CD4-positive, alpha-beta memory T cell (primary cell): ENCODE data around the gene SAMD4B. TPM values are rescaled to one million over a fixed set of nuclear protein-coding genes. Genes with fewer than 3 reads are reported as not detected.
A peak's percentile ranks its signal among the peaks of the same experiment; 100 is the strongest.

ENCODE experiments used
- CTCF ChIA-PET: fragments of 350-600 bp; sonication (Branson Sonifier 250); formaldehyde crosslinking; loops from one replicate; lab custom pipeline; 2021; ENCODE audit warnings: inconsistent platforms; ENCODE audit not compliant: partially characterized antibody; lab: Charles Lee
- POLR2A ChIA-PET: fragments of 350-600 bp; sonication (Branson Sonifier 250); formaldehyde crosslinking; loops from one replicate; lab custom pipeline; 2021; ENCODE audit not compliant: partially characterized antibody; lab: Charles Lee
- DNase-seq, 5 donors: peaks; one replicate each; pipeline versions ENCODE4 v3.0.0 to v3.0.0-alpha.2; 2020 to 2022; ENCODE audit warnings: mixed read lengths in 1 of 5
- H3K27ac ChIP-seq: one replicate; pipeline ENCODE4 v1.7.0; 2013; ENCODE audit warnings: low read depth, low read length
- H3K27me3 ChIP-seq: 2 replicates; pipeline ENCODE4 v1.7.0; 2013; ENCODE audit warnings: mild to moderate bottlenecking, low read length, moderate library complexity; ENCODE audit not compliant: insufficient read depth
- H3K36me3 ChIP-seq: 2 replicates; pipeline ENCODE4 v1.7.0; 2013; ENCODE audit warnings: mild to moderate bottlenecking, low read length, moderate library complexity; ENCODE audit not compliant: insufficient read depth
- H3K4me1 ChIP-seq: 2 replicates; pipeline ENCODE4 v1.7.0; 2013; ENCODE audit warnings: mild to moderate bottlenecking, low read length, moderate library complexity; ENCODE audit not compliant: insufficient read depth
- H3K4me3 ChIP-seq, 2 donors: one replicate each; pipeline ENCODE4 v1.7.0; 2013; ENCODE audit warnings: low read length in 2 of 2, mild to moderate bottlenecking in 1 of 2
- H3K9me3 ChIP-seq, 2 donors: one replicate each; pipeline ENCODE4 v1.7.0; 2013; ENCODE audit warnings: low read length in 2 of 2, control low read depth in 1 of 2; ENCODE audit not compliant: control insufficient read depth in 1 of 2
- H3K27ac Mint-ChIP-seq, 7 donors: one replicate each; pipeline ENCODE4 v1.8.0; 2020 to 2021; ENCODE audit warnings: mixed read lengths in 7 of 7, mild to moderate bottlenecking in 6 of 7, inconsistent platforms in 3 of 7, moderate library complexity in 3 of 7
- H3K27me3 Mint-ChIP-seq, 2 donors: one replicate each; pipeline ENCODE4 v1.8.0; 2020 to 2021; ENCODE audit warnings: mixed read lengths in 2 of 2
- H3K36me3 Mint-ChIP-seq, 2 donors: one replicate each; pipeline ENCODE4 v1.8.0; 2020 to 2021; ENCODE audit warnings: mixed read lengths in 2 of 2, inconsistent platforms in 1 of 2, mild to moderate bottlenecking in 1 of 2
- H3K4me1 Mint-ChIP-seq, 4 donors: one replicate each; pipeline ENCODE4 v1.8.0; 2020 to 2021; ENCODE audit warnings: mixed read lengths in 4 of 4, mild to moderate bottlenecking in 1 of 4
- H3K4me3 Mint-ChIP-seq, 8 donors: one replicate each; pipeline ENCODE4 v1.8.0; 2020 to 2021; ENCODE audit warnings: mixed read lengths in 8 of 8, mild to moderate bottlenecking in 7 of 8, moderate library complexity in 6 of 8, inconsistent platforms in 3 of 8
- H3K9me3 Mint-ChIP-seq, 8 donors: one replicate each; pipeline ENCODE4 v1.8.0; 2020 to 2021; ENCODE audit warnings: mixed read lengths in 8 of 8, mild to moderate bottlenecking in 5 of 8, inconsistent platforms in 3 of 8, moderate library complexity in 1 of 8
- intact Hi-C: fragments of 100-400 bp; cut with micrococcal nuclease; formaldehyde crosslinking; loops from one replicate; pipeline ENCODE4 v1.15.1; 2023
- polyA plus RNA-seq, 2 donors: library from polyadenylated mRNA; unstranded; fragments of 300-500 nt; fragmentation: Illumina TruSeq; gene quantifications; one replicate each; pipeline ENCODE4 v1.2.3, GENCODE V29; 2021
- total RNA-seq, 2 experiments: library from RNA; stranded (reverse); gene quantifications; one replicate each; pipeline ENCODE4 v1.2.3, GENCODE V29; 2021

The SAMD4B gene
- total and polyA plus RNA-seq, 4 experiments from 2014 or later, result 7.3 to 79.6 (median 42.6) TPM

GRCh38 chr19:39416152-39417120 lies 74.2 kb downstream of the SAMD4B start:
- Mint-ChIP-seq H3K9me3 (peaks cover 0 to 6% (median 0%) of the 10 kb centered on the region in 8 donors), H3K36me3 (peaks cover 0 to 30% of the 10 kb centered on the region in 2 donors), H3K27ac (peak overlapping the region in 4 of 7 donors; percentile 32 to 100 (median 52)), H3K4me1 (peaks cover 11 to 23% (median 14%) of the 10 kb centered on the region in 4 donors), H3K4me3 (peak overlapping the region in 1 of 8 donors; percentile 9), H3K27me3 (peaks cover 0 to 7% of the 10 kb centered on the region in 2 donors)
- Histone ChIP-seq H3K9me3 (no peaks in the 10 kb centered on the region), H3K36me3 (peaks cover 4% of the 10 kb centered on the region), H3K27ac (no peak overlapping the region), H3K4me1 (peaks cover 12% of the 10 kb centered on the region), H3K4me3 (no peak overlapping the region), H3K27me3 (no peaks in the 10 kb centered on the region)
- intact Hi-C loops, result no loop called here
- DNase-seq, result peak in 1 of 5 donors; percentile 57
- POLR2A ChIA-PET, result interaction anchor here (0.6 to 7.1 kb wide), 8 partner anchors 12 to 69 kb away, joined by 3 to 46 read pairs (median 4); partner anchors contain the start of genes MED29, PAF1 and RPS16
- CTCF ChIA-PET, result no interaction called here

GRCh38 chr19:39417463-39418181 lies 75.4 kb downstream of the SAMD4B start:
- Mint-ChIP-seq H3K27me3 (no peaks in the 10 kb centered on the region), H3K27ac (peak overlapping the region in 2 of 7 donors; percentile 9 to 100), H3K36me3 (peaks cover 2 to 23% of the 10 kb centered on the region in 2 donors), H3K9me3 (no peaks in the 10 kb centered on the region), H3K4me1 (peaks cover 3 to 12% (median 9%) of the 10 kb centered on the region in 4 donors), H3K4me3 (peak overlapping the region in 1 of 8 donors; percentile 26)
- intact Hi-C loops, result no loop called here
- Histone ChIP-seq H3K9me3 (no peaks in the 10 kb centered on the region), H3K27me3 (no peaks in the 10 kb centered on the region), H3K4me3 (no peak overlapping the region), H3K4me1 (peaks cover 8% of the 10 kb centered on the region), H3K27ac (no peak overlapping the region), H3K36me3 (peaks cover 7% of the 10 kb centered on the region)
- CTCF ChIA-PET, result interaction anchor here (1.7 kb wide), 1 partner anchor 18 kb away, joined by 5 read pairs; the partner anchor contains the start of gene RPS16
- POLR2A ChIA-PET, result interaction anchor here (1.0 to 7.1 kb wide), 5 partner anchors 10 to 27 kb away, joined by 3 to 46 read pairs (median 4); partner anchors contain the start of genes MED29, PAF1 and RPS16
- DNase-seq, result no peak

- Histone ChIP-seq H3K9me3 (no peaks in the 10 kb centered on the region), H3K4me1 (peaks cover 3% of the 10 kb centered on the region), H3K36me3 (peaks cover 18% of the 10 kb centered on the region), H3K27ac (no peak overlapping the region), H3K4me3 (no peak overlapping the region), H3K27me3 (no peaks in the 10 kb centered on the region)
- Mint-ChIP-seq H3K9me3 (no peaks in the 10 kb centered on the region), H3K27ac (peak overlapping the region in 3 of 7 donors; percentile 48 to 74 (median 64)), H3K4me3 (no peak overlapping the region), H3K4me1 (peaks cover 0 to 8% (median 5%) of the 10 kb centered on the region in 4 donors), H3K36me3 (peaks cover 10 to 23% of the 10 kb centered on the region in 2 donors), H3K27me3 (no peaks in the 10 kb centered on the region)
- CTCF ChIA-PET, result interaction anchor here (1.7 kb wide), 1 partner anchor 17 kb away, joined by 5 read pairs; the partner anchor contains the start of gene RPS16
- POLR2A ChIA-PET, result interaction anchor here (1.0 to 7.1 kb wide), 2 partner anchors 13 to 16 kb away, joined by 3 to 46 read pairs; partner anchors contain the start of gene RPS16
- DNase-seq, result no peak
- intact Hi-C loops, result no loop called here
These were observed 76.8 kb downstream of the SAMD4B start for GRCh38 chr19:39419003-39419402.

- no peak overlapping the region for H3K27ac ChIP-seq
- DNase-seq, result no peak
- H3K36me3 Mint-ChIP-seq, result peaks cover 11 to 24% of the 10 kb centered on the region in 2 donors
- no peak overlapping the region for H3K4me3 Mint-ChIP-seq
- peaks cover 0 to 4% (median 0%) of the 10 kb centered on the region in 4 donors for H3K4me1 Mint-ChIP-seq
- no peaks in the 10 kb centered on the region for H3K27me3 ChIP-seq
- H3K9me3 ChIP-seq, result no peaks in the 10 kb centered on the region
- peak overlapping the region in 1 of 7 donors; percentile 48 for H3K27ac Mint-ChIP-seq
- ChIA-PET CTCF (no interaction called here), POLR2A (interaction anchor here (0.6 to 3.6 kb wide), 4 partner anchors 10 to 30 kb away, joined by 3 to 20 read pairs (median 4); partner anchors contain the start of genes MED29, PAF1 and RPS16)
- H3K4me1 ChIP-seq, result no peaks in the 10 kb centered on the region
- peaks cover 15% of the 10 kb centered on the region for H3K36me3 ChIP-seq
- no peak overlapping the region for H3K4me3 ChIP-seq
- H3K9me3 Mint-ChIP-seq, result no peaks in the 10 kb centered on the region
- no peaks in the 10 kb centered on the region for H3K27me3 Mint-ChIP-seq
- intact Hi-C loops, result no loop called here
These were observed 78.5 kb downstream of the SAMD4B start for GRCh38 chr19:39420769-39421168.

GRCh38 chr19:39422020-39422419 lies 79.8 kb downstream of the SAMD4B start:
- no peaks in the 10 kb centered on the region for H3K27me3 ChIP-seq
- Mint-ChIP-seq H3K4me1 (peaks cover 0 to 11% (median 0%) of the 10 kb centered on the region in 4 donors), H3K27ac (peak overlapping the region in 1 of 7 donors; percentile 60), H3K4me3 (no peak overlapping the region), H3K27me3 (no peaks in the 10 kb centered on the region), H3K36me3 (peaks cover 11 to 25% of the 10 kb centered on the region in 2 donors), H3K9me3 (no peaks in the 10 kb centered on the region)
- POLR2A ChIA-PET, result interaction anchor here (0.6 to 3.6 kb wide), 5 partner anchors 9 to 111 kb away, joined by 3 to 20 read pairs (median 6); partner anchors contain the start of genes EID2B, MED29, PAF1 and PLEKHG2
- H3K4me1 ChIP-seq, result no peaks in the 10 kb centered on the region
- CTCF ChIA-PET, result interaction anchor here (2.2 kb wide), 1 partner anchor 13 kb away, joined by 4 read pairs; the partner anchor contains the start of gene RPS16
- H3K27ac ChIP-seq, result no peak overlapping the region
- no peaks in the 10 kb centered on the region for H3K9me3 ChIP-seq
- no peak overlapping the region for H3K4me3 ChIP-seq
- no peak for DNase-seq
- intact Hi-C loops, result no loop called here
- peaks cover 15% of the 10 kb centered on the region for H3K36me3 ChIP-seq

GRCh38 chr19:39423258-39424086 lies 81.3 kb downstream of the SAMD4B start:
- H3K27ac Mint-ChIP-seq, result peak overlapping the region in 3 of 7 donors; percentile 50 to 67 (median 59)
- H3K9me3 Mint-ChIP-seq, result no peaks in the 10 kb centered on the region
- no peak overlapping the region for H3K4me3 ChIP-seq
- POLR2A ChIA-PET, result interaction anchor here (0.9 to 3.6 kb wide), 4 partner anchors 9 to 22 kb away, joined by 3 to 20 read pairs (median 7); partner anchors contain the start of genes RPS16 and SUPT5H
- H3K4me1 ChIP-seq, result no peaks in the 10 kb centered on the region
- CTCF ChIA-PET, result interaction anchor here (0.6 to 2.2 kb wide), 2 partner anchors 12 to 39 kb away, joined by 4 read pairs; partner anchors contain the start of gene RPS16
- H3K27me3 Mint-ChIP-seq, result no peaks in the 10 kb centered on the region
- no peak overlapping the region for H3K27ac ChIP-seq
- intact Hi-C loops, result no loop called here
- H3K36me3 ChIP-seq, result peaks cover 15% of the 10 kb centered on the region
- DNase-seq, result no peak
- no peaks in the 10 kb centered on the region for H3K27me3 ChIP-seq
- peaks cover 11 to 17% of the 10 kb centered on the region in 2 donors for H3K36me3 Mint-ChIP-seq
- H3K4me1 Mint-ChIP-seq, result peaks cover 0 to 9% (median 0%) of the 10 kb centered on the region in 4 donors
- H3K4me3 Mint-ChIP-seq, result no peak overlapping the region
- H3K9me3 ChIP-seq, result no peaks in the 10 kb centered on the region
